Esophagus muscularis mucosa (tissue), 4 donors: ENCODE measurements around the gene MAPK8IP2.

Source experiments
- CTCF ChIP-seq, 3 experiments: fragments of 200-600 bp in 2 of 3; fragments of 450-650 bp in 1 of 3; sonication (generic) in 2 of 3; IDR thresholded peaks; one replicate each; pipeline ENCODE4 v1.5.1; 2017 to 2019; ENCODE audit warnings: antibody characterized with exemption in 3 of 3, mild to moderate bottlenecking in 2 of 3, moderate library complexity in 1 of 3
- EP300 ChIP-seq: sonication (generic); formaldehyde crosslinking; IDR thresholded peaks from one replicate; pipeline ENCODE4 v1.6.1; 2017; ENCODE audit warnings: antibody characterized with exemption
- POLR2A ChIP-seq: fragments of 450-650 bp; IDR thresholded peaks from one replicate; pipeline ENCODE4 v1.6.1; 2017; ENCODE audit warnings: antibody characterized with exemption, moderate library complexity, mild to moderate bottlenecking, low read depth

GRCh38 chr22:50595189-50595588 lies 5.4 kb upstream of the MAPK8IP2 start:
- TF ChIP-seq CTCF (IDR thresholded peaks at IDR 0.05) (no peak), EP300 (no peak), POLR2A (no peak)
